ENCODE results near the gene KLHL7. TPM values are rescaled to one million over a fixed set of nuclear protein-coding genes. Genes with fewer than 3 reads are reported as not detected.

KLHL7 gene
- 10 to 100 TPM; 29.9 to 32.3 TPM for total RNA-seq
- polyA plus RNA-seq: 10 to 100 TPM; 19.7 to 29.7 (median 22.5) TPM
- 21.2 to 39.4 (median 28.4) reads per million in 6 experiments for total RNA-seq

- Mint-ChIP-seq H3K27ac (peak within 1 kb of the TSS; percentile 86 to 99 (median 97)), H3K9me3 (no peaks in the 10 kb centered on the region), H3K4me1 (peaks cover 22 to 47% (median 46%) of the 10 kb centered on the region in 4 donors), H3K36me3 (peaks cover 0 to 6% (median 0%) of the 10 kb centered on the region in 3 donors), H3K4me3 (peak within 1 kb of the TSS; percentile 87 to 99 (median 96)), H3K27me3 (no peaks in the 10 kb centered on the region)
- ATAC-seq (peak; percentile 90 to 93), DNase-seq (peak; percentile 91 to 97 (median 95))
- POLR2A ChIA-PET: interaction anchor here (0.6 to 2.3 kb wide), 13 partner anchors 9 to 434 kb away, joined by 3 to 47 read pairs (median 4); partner anchors contain the start of genes NUP42 and TOMM7
These were observed at the start of gene KLHL7 for GRCh38 chr7:23105644-23106056. TSS of gene KLHL7 (plus strand) at chr7:23105785. CDS start at chr7:23106027, 242 bp downstream.

- no peak for ATAC-seq
- Mint-ChIP-seq H3K27me3 (peaks cover 0 to 4% (median 0%) of the 10 kb centered on the region in 5 donors), H3K4me3 (no peak overlapping the region), H3K9me3 (no peaks in the 10 kb centered on the region), H3K4me1 (no peaks in the 10 kb centered on the region), H3K36me3 (no peaks in the 10 kb centered on the region), H3K27ac (peak overlapping the region in 1 of 10 donors; percentile 73)
- DNase-seq: no peak
- POLR2A ChIA-PET: interaction anchor here (0.7 kb wide), 1 partner anchor 467 kb away, joined by 3 read pairs; no protein-coding TSS in a partner anchor
These were observed 47.0 kb upstream of the KLHL7 start for GRCh38 chr7:23058408-23059096.

- peaks cover 0 to 4% (median 0%) of the 10 kb centered on the region in 5 donors for H3K27me3 Mint-ChIP-seq
- POLR2A ChIA-PET: no interaction called here
- H3K36me3 Mint-ChIP-seq: no peaks in the 10 kb centered on the region
- no peak overlapping the region for H3K27ac Mint-ChIP-seq
- no peak for ATAC-seq
- DNase-seq: no peak
- no peak overlapping the region for H3K4me3 Mint-ChIP-seq
- H3K4me1 Mint-ChIP-seq: no peaks in the 10 kb centered on the region
- no peaks in the 10 kb centered on the region for H3K9me3 Mint-ChIP-seq
These were observed 44.3 kb upstream of the KLHL7 start for GRCh38 chr7:23061327-23061726.

- ATAC-seq (no peak), DNase-seq (no peak)
- Mint-ChIP-seq H3K9me3 (no peaks in the 10 kb centered on the region), H3K36me3 (no peaks in the 10 kb centered on the region), H3K4me3 (no peak overlapping the region), H3K27me3 (peaks cover 0 to 8% (median 2%) of the 10 kb centered on the region in 5 donors), H3K4me1 (no peaks in the 10 kb centered on the region), H3K27ac (no peak overlapping the region)
- POLR2A ChIA-PET: no interaction called here
These were observed 43.1 kb upstream of the KLHL7 start for GRCh38 chr7:23062452-23062851.

GRCh38 chr7:23065974-23066373, 39.6 kb upstream of the KLHL7 start:
- POLR2A ChIA-PET: no interaction called here
- Mint-ChIP-seq H3K4me3 (no peak overlapping the region), H3K27me3 (peaks cover 0 to 13% (median 2%) of the 10 kb centered on the region in 5 donors), H3K9me3 (no peaks in the 10 kb centered on the region), H3K4me1 (no peaks in the 10 kb centered on the region), H3K27ac (no peak overlapping the region), H3K36me3 (no peaks in the 10 kb centered on the region)
- DNase-seq (no peak), ATAC-seq (no peak)

GRCh38 chr7:23067271-23067670, 38.3 kb upstream of the KLHL7 start:
- Mint-ChIP-seq H3K36me3 (no peaks in the 10 kb centered on the region), H3K9me3 (no peaks in the 10 kb centered on the region)
- POLR2A ChIA-PET: no interaction called here

GRCh38 chr7:23072048-23072447, 33.5 kb upstream of the KLHL7 start:
- H3K27ac Mint-ChIP-seq: no peak overlapping the region
- no peaks in the 10 kb centered on the region for H3K4me1 Mint-ChIP-seq
- peaks cover 0 to 9% (median 4%) of the 10 kb centered on the region in 5 donors for H3K27me3 Mint-ChIP-seq
- no peaks in the 10 kb centered on the region for H3K36me3 Mint-ChIP-seq
- DNase-seq (no peak), ATAC-seq (no peak)
- H3K4me3 Mint-ChIP-seq: no peak overlapping the region
- no peaks in the 10 kb centered on the region for H3K9me3 Mint-ChIP-seq
- POLR2A ChIA-PET: no interaction called here

More at GRCh38 chr7:23067271-23067670, 38.3 kb upstream of the KLHL7 start:
- H3K27ac Mint-ChIP-seq: no peak overlapping the region
- H3K4me1 Mint-ChIP-seq: no peaks in the 10 kb centered on the region
- ATAC-seq (no peak), DNase-seq (no peak)
- no peak overlapping the region for H3K4me3 Mint-ChIP-seq
- H3K27me3 Mint-ChIP-seq: peaks cover 0 to 10% (median 0%) of the 10 kb centered on the region in 5 donors

GRCh38 chr7:23072922-23073321, 32.7 kb upstream of the KLHL7 start:
- Mint-ChIP-seq H3K9me3 (no peaks in the 10 kb centered on the region), H3K4me3 (no peak overlapping the region), H3K27me3 (peaks cover 0 to 6% (median 3%) of the 10 kb centered on the region in 5 donors), H3K27ac (no peak overlapping the region), H3K36me3 (no peaks in the 10 kb centered on the region), H3K4me1 (no peaks in the 10 kb centered on the region)
- POLR2A ChIA-PET: no interaction called here
- ATAC-seq (no peak), DNase-seq (no peak)

GRCh38 chr7:23074443-23075261, 30.9 kb upstream of the KLHL7 start:
- POLR2A ChIA-PET: no interaction called here

GRCh38 chr7:23075571-23075970, 30.0 kb upstream of the KLHL7 start:
- Mint-ChIP-seq H3K4me3 (no peak overlapping the region), H3K36me3 (no peaks in the 10 kb centered on the region), H3K9me3 (no peaks in the 10 kb centered on the region), H3K27me3 (peaks cover 2 to 11% (median 5%) of the 10 kb centered on the region in 5 donors), H3K4me1 (no peaks in the 10 kb centered on the region), H3K27ac (no peak overlapping the region)
- no peak for DNase-seq
- POLR2A ChIA-PET: no interaction called here
- ATAC-seq: no peak

More at GRCh38 chr7:23074443-23075261, 30.9 kb upstream of the KLHL7 start:
- no peaks in the 10 kb centered on the region for H3K4me1 Mint-ChIP-seq
- ATAC-seq: no peak
- H3K9me3 Mint-ChIP-seq: no peaks in the 10 kb centered on the region
- H3K36me3 Mint-ChIP-seq: no peaks in the 10 kb centered on the region
- no peak overlapping the region for H3K27ac Mint-ChIP-seq
- no peak overlapping the region for H3K4me3 Mint-ChIP-seq
- H3K27me3 Mint-ChIP-seq: peaks cover 0 to 6% (median 3%) of the 10 kb centered on the region in 5 donors
- no peak for DNase-seq

GRCh38 chr7:23076772-23077171, 28.8 kb upstream of the KLHL7 start:
- Mint-ChIP-seq H3K9me3 (no peaks in the 10 kb centered on the region), H3K27ac (no peak overlapping the region), H3K27me3 (peaks cover 5 to 17% (median 9%) of the 10 kb centered on the region in 5 donors), H3K4me3 (no peak overlapping the region), H3K4me1 (no peaks in the 10 kb centered on the region), H3K36me3 (no peaks in the 10 kb centered on the region)
- ATAC-seq (no peak), DNase-seq (no peak)
- POLR2A ChIA-PET: no interaction called here

GRCh38 chr7:23093111-23093510, 12.5 kb upstream of the KLHL7 start:
- H3K36me3 Mint-ChIP-seq: peaks cover 0 to 10% (median 8%) of the 10 kb centered on the region in 3 donors
- DNase-seq (no peak), ATAC-seq (no peak)
- POLR2A ChIA-PET: no interaction called here
- no peak overlapping the region for H3K27ac Mint-ChIP-seq
- no peaks in the 10 kb centered on the region for H3K4me1 Mint-ChIP-seq
- peaks cover 0 to 12% (median 0%) of the 10 kb centered on the region in 9 donors for H3K9me3 Mint-ChIP-seq
- H3K27me3 Mint-ChIP-seq: peaks cover 2 to 22% (median 8%) of the 10 kb centered on the region in 5 donors
- H3K4me3 Mint-ChIP-seq: no peak overlapping the region

GRCh38 chr7:23093546-23093945, 12.0 kb upstream of the KLHL7 start:
- H3K36me3 Mint-ChIP-seq: peaks cover 0 to 10% (median 8%) of the 10 kb centered on the region in 3 donors
- DNase-seq (no peak), ATAC-seq (no peak)
- peaks cover 2 to 22% (median 8%) of the 10 kb centered on the region in 5 donors for H3K27me3 Mint-ChIP-seq
- H3K4me3 Mint-ChIP-seq: no peak overlapping the region
- H3K9me3 Mint-ChIP-seq: peaks cover 0 to 12% (median 0%) of the 10 kb centered on the region in 9 donors
- H3K27ac Mint-ChIP-seq: no peak overlapping the region
- H3K4me1 Mint-ChIP-seq: peaks cover 0 to 2% (median 0%) of the 10 kb centered on the region in 4 donors
- POLR2A ChIA-PET: no interaction called here
